ENCODE measurements around the gene DOCK9.
A peak's percentile ranks its signal among the peaks of the same experiment; 100 is the strongest.

The DOCK9 gene

GRCh38 chr13:98874029-98874397 is 103.9 kb downstream of the DOCK9 start:
- in situ Hi-C loops (cut with MboI; ENCODE audit: low sequenced_read_pairs, unreplicated experiment) = no loop called here
- no peak for TF ChIP-seq CTCF (IDR thresholded peaks at IDR 0.05; ENCODE audit: borderline replicate concordance, control extremely low read depth, extremely low read depth, insufficient read depth, missing control alignments)
- DNase-seq (ENCODE audit: low spot score) = no peak

DNA sequence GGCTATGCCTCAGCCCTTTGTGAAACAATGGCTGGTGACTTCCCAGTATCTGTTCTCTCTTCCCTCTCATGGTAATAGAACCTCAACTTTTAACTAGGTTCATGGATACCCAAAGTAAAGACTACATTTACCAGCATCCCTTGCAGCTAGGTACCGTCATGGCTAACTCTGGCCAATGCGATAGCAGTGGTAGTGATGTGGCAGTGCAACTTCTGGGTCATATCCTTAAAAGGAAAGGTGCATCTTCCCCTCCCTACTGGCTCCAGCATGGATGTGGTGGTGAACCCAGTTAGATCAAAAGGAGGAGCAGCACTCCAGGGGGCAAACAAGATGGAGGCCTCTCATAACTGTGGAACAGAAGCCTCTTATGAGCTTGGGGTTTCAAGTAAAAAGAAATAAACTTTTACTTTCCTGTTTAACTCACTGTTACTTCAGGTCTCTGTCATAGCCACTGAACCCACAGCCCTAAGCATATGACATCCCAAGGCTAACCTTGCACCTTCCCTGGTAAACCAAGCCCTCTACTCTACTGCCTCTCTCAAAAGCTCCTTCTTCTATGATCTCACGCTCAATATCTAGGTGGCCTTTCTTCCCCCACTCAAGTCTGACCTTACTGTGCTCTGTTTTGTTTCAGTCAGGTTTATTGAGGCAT is 104.4 kb downstream of the DOCK9 start:
- in situ Hi-C loops (cut with MboI; ENCODE audit: low sequenced_read_pairs, unreplicated experiment) = no loop called here
- no peak for DNase-seq (ENCODE audit: low spot score)
- no peak for TF ChIP-seq CTCF (IDR thresholded peaks at IDR 0.05; ENCODE audit: borderline replicate concordance, control extremely low read depth, extremely low read depth, insufficient read depth, missing control alignments)

GRCh38 chr13:98871727-98872126 is 106.1 kb downstream of the DOCK9 start:
- in situ Hi-C loops (cut with MboI; ENCODE audit: low sequenced_read_pairs, unreplicated experiment) = no loop called here
- no peak for DNase-seq (ENCODE audit: low spot score)
- no peak for TF ChIP-seq CTCF (IDR thresholded peaks at IDR 0.05; ENCODE audit: borderline replicate concordance, control extremely low read depth, extremely low read depth, insufficient read depth, missing control alignments)

DNA sequence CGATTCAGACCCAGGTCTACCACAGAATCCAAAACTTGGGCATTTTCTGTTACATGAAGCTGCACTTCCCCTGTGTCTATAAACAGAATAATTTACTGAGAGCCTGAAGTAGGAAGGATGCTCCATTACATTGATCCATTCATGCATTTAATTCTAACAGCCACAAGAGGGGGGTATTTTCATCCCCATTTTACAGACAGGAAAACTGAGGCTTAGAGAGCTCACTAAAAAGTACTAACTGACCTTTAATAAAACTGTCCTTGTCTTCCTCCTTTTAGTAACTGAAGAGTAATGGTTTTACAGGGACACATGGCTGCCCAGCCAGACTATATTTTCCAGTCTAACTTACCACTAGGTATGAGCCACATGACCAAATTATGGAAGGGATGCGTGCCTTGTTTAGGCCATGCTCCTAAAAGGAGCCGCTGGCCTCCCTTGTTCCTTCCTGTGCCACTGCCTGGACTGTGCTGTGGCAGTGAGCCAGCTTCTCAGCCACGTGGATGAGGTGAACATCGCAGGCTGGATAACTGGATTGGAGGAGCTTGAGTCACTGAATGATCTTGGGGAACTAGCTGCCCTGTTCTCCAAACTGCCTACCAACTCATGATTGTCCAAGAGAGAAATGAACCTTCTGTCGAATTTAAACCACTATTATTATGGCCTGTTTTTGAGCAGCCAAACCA is 108.3 kb downstream of the DOCK9 start:
- no peak for TF ChIP-seq CTCF (IDR thresholded peaks at IDR 0.05; ENCODE audit: borderline replicate concordance, control extremely low read depth, extremely low read depth, insufficient read depth, missing control alignments)
- in situ Hi-C loops (cut with MboI; ENCODE audit: low sequenced_read_pairs, unreplicated experiment) = no loop called here
- DNase-seq (ENCODE audit: low spot score) = peak; percentile 43

GRCh38 chr13:98868932-98869331 is 108.9 kb downstream of the DOCK9 start:
- DNase-seq (ENCODE audit: low spot score) = no peak
- no peak for TF ChIP-seq CTCF (IDR thresholded peaks at IDR 0.05; ENCODE audit: borderline replicate concordance, control extremely low read depth, extremely low read depth, insufficient read depth, missing control alignments)
- in situ Hi-C loops (cut with MboI; ENCODE audit: low sequenced_read_pairs, unreplicated experiment) = no loop called here

DNA sequence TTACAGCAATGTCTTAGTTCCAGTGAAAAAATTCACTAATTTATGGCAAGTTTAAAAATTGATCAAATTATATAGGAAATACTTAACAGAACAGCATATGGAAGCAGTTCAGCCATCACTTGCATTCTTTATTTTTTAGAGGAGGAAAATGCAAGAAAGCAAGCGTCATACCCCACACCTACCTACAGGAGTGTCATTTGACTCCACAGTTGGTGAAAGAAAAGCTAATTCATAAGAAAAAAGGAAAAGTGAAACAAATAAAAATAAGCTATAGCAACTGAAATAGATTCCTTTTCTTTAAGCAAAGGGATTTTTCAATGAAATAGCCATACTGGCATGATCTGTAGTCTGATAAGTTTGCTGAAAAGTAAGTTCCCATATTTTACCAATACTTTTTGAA is 111.0 kb downstream of the DOCK9 start:
- in situ Hi-C loops (cut with MboI; ENCODE audit: low sequenced_read_pairs, unreplicated experiment) = no loop called here
- no peak for DNase-seq (ENCODE audit: low spot score)
- TF ChIP-seq CTCF (IDR thresholded peaks at IDR 0.05; ENCODE audit: borderline replicate concordance, control extremely low read depth, extremely low read depth, insufficient read depth, missing control alignments) = no peak
